IMR-90 (cell line): Measurements from ENCODE around the gene LAMTOR4. TPM values are rescaled to one million over a fixed set of nuclear protein-coding genes. Genes with fewer than 3 reads are reported as not detected.

Experiments used
- ATAC-seq: fragments of 200-7000 bp; cut with Tn5 transposase; 2 replicates; pipeline ENCODE4 v1.9.1; 2020; ENCODE audit warnings: low read depth, mild to moderate bottlenecking, moderate library complexity
- BruUV-seq: library from RNA; stranded (reverse); fragments of 400-500 nt; replicated peaks from 2 replicates; lab custom pipeline; 2021; lab: Mats Ljungman, UMichigan
- CTCF ChIA-PET: fragments of 300-600 bp; formaldehyde crosslinking; extraction: SDS; loops from one replicate; lab custom pipeline; 2021; ENCODE audit warnings: antibody characterized with exemption; lab: Yijun Ruan, JAX
- POLR2A ChIA-PET: fragments of 300-600 bp; sonication (Branson Sonifier 250); formaldehyde crosslinking; loops from one replicate; lab custom pipeline; 2022; ENCODE audit warnings: antibody characterized with exemption; ENCODE audit not compliant: unreplicated experiment; lab: Charles Lee
- DNase-seq: peaks from one replicate; pipeline ENCODE4 v3.0.0; 2013
- H2AFZ ChIP-seq: replicated peaks from 2 replicates; pipeline ENCODE3; 2013; ENCODE audit warnings: low read length, mild to moderate bottlenecking; ENCODE audit not compliant: poor library complexity
- H2AK5ac ChIP-seq: 2 replicates; pipeline ENCODE4 v1.6.1; 2013; ENCODE audit warnings: low read depth, low read length, inconsistent platforms
- H2AK9ac ChIP-seq: replicated peaks from 2 replicates; pipeline ENCODE3; 2013; ENCODE audit warnings: mild to moderate bottlenecking, low read depth, low read length, moderate library complexity; ENCODE audit not compliant: poor library complexity
- H2BK120ac ChIP-seq: 2 replicates; pipeline ENCODE4 v1.6.1; 2013; ENCODE audit warnings: low read depth, low read length, inconsistent platforms
- H2BK15ac ChIP-seq: 3 replicates; pipeline ENCODE4 v1.6.1; 2013; ENCODE audit warnings: low read depth, low read length, inconsistent platforms
- H2BK20ac ChIP-seq: 2 replicates; pipeline ENCODE4 v1.6.1; 2013; ENCODE audit warnings: low read depth, mild to moderate bottlenecking, inconsistent platforms, low read length, moderate library complexity
- H2BK5ac ChIP-seq: 2 replicates; pipeline ENCODE4 v1.6.1; 2013; ENCODE audit warnings: mild to moderate bottlenecking, low read depth, low read length, inconsistent platforms; ENCODE audit not compliant: poor library complexity, severe bottlenecking
- H3K14ac ChIP-seq: replicated peaks from 2 replicates; pipeline ENCODE4 v1.6.1; 2013; ENCODE audit warnings: low read depth, low read length, inconsistent platforms
- H3K18ac ChIP-seq: 2 replicates; pipeline ENCODE4 v1.6.1; 2013; ENCODE audit warnings: low read depth, low read length, control low read depth
- H3K23ac ChIP-seq: 2 replicates; pipeline ENCODE4 v1.6.1; 2013; ENCODE audit warnings: low read depth, low read length, inconsistent platforms
- H3K27ac ChIP-seq: 2 replicates; pipeline ENCODE4 v1.5.1; 2013; ENCODE audit warnings: mild to moderate bottlenecking, control low read depth, low read length; ENCODE audit not compliant: insufficient read depth
- H3K27me3 ChIP-seq: 2 replicates; pipeline ENCODE4 v1.6.1; 2013; ENCODE audit warnings: low read length; ENCODE audit not compliant: control insufficient read depth, insufficient read depth
- H3K36me3 ChIP-seq: 2 replicates; pipeline ENCODE4 v1.6.1; 2013; ENCODE audit warnings: low read length, mixed read lengths; ENCODE audit not compliant: control insufficient read depth, insufficient read depth
- H3K4ac ChIP-seq: 2 replicates; pipeline ENCODE4 v1.6.1; 2013; ENCODE audit warnings: low read depth, low read length, inconsistent platforms
- H3K4me1 ChIP-seq: 2 replicates; pipeline ENCODE4 v1.6.1; 2013; ENCODE audit warnings: low read length, mixed read lengths; ENCODE audit not compliant: control insufficient read depth, insufficient read depth
- H3K4me2 ChIP-seq: 2 replicates; pipeline ENCODE4 v1.6.1; 2013; ENCODE audit warnings: low read depth, mild to moderate bottlenecking, control low read depth, low read length, moderate library complexity
- H3K4me3 ChIP-seq: 2 replicates; pipeline ENCODE4 v1.5.1; 2013; ENCODE audit warnings: low read depth, mild to moderate bottlenecking, control low read depth, low read length, moderate library complexity; ENCODE audit not compliant: insufficient read depth
- H3K56ac ChIP-seq: 2 replicates; pipeline ENCODE4 v1.6.1; 2013; ENCODE audit warnings: low read length, inconsistent platforms; ENCODE audit not compliant: insufficient read depth; ENCODE audit errors: extremely low read depth
- H3K79me1 ChIP-seq, 2 experiments: 2 replicates each; pipeline ENCODE4 v1.6.1; 2013; ENCODE audit warnings: low read length in 2 of 2, inconsistent platforms in 1 of 2, low read depth in 1 of 2
- H3K9ac ChIP-seq: 2 replicates; pipeline ENCODE4 v1.6.1; 2013; ENCODE audit warnings: low read depth, low read length, control low read depth
- H3K9me1 ChIP-seq: 2 replicates; pipeline ENCODE4 v1.6.1; 2013; ENCODE audit warnings: low read length, inconsistent platforms; ENCODE audit not compliant: insufficient read depth
- H3K9me3 ChIP-seq: 2 replicates; pipeline ENCODE4 v1.6.1; 2013; ENCODE audit warnings: low read length; ENCODE audit not compliant: control insufficient read depth, insufficient read depth
- H4K20me1 ChIP-seq: 2 replicates; pipeline ENCODE4 v1.6.1; 2013; ENCODE audit warnings: low read length, inconsistent platforms; ENCODE audit not compliant: insufficient read depth
- H4K5ac ChIP-seq: 2 replicates; pipeline ENCODE4 v1.6.1; 2013; ENCODE audit warnings: mild to moderate bottlenecking, low read depth, low read length, control low read depth
- H4K8ac ChIP-seq, 2 experiments: 2 replicates each; pipeline ENCODE4 v1.6.1; 2013; ENCODE audit warnings: low read depth in 2 of 2, low read length in 2 of 2, control low read depth in 1 of 2, inconsistent platforms in 1 of 2
- H4K91ac ChIP-seq: 2 replicates; pipeline ENCODE4 v1.6.1; 2013; ENCODE audit warnings: low read depth, low read length, inconsistent platforms; ENCODE audit not compliant: insufficient read depth
- BHLHE40 ChIP-seq: fragments of 150-350 bp; IDR thresholded peaks from 2 replicates; pipeline ENCODE4 v1.6.1; 2016; ENCODE audit warnings: mild to moderate bottlenecking, low read depth, low read length
- CEBPB ChIP-seq: IDR thresholded peaks from 2 replicates; pipeline ENCODE4 v1.6.1; 2012; ENCODE audit warnings: low read depth, low read length, improper control_type of control experiment
- CHD1 ChIP-seq: IDR thresholded peaks from 2 replicates; pipeline ENCODE4 v1.6.1; 2012; ENCODE audit warnings: low read depth, low read length, improper control_type of control experiment
- CTCF ChIP-seq: conservative IDR thresholded peaks from 2 replicates; pipeline ENCODE4 v1.5.1; 2012; ENCODE audit warnings: mild to moderate bottlenecking, low read depth, low read length, improper control_type of control experiment
- ELK1 ChIP-seq: fragments of 150-350 bp; IDR thresholded peaks from 2 replicates; pipeline ENCODE4 v1.6.1; 2016; ENCODE audit warnings: low read depth, mild to moderate bottlenecking, low read length, moderate library complexity, borderline replicate concordance
- FOS ChIP-seq: fragments of 150-350 bp; IDR thresholded peaks from 2 replicates; pipeline ENCODE4 v1.6.1; 2016; ENCODE audit warnings: low read depth, low read length
- MAFK ChIP-seq: IDR thresholded peaks from 2 replicates; pipeline ENCODE4 v1.6.1; 2012; ENCODE audit warnings: low read depth, low read length, improper control_type of control experiment
- MAZ ChIP-seq: IDR thresholded peaks from 2 replicates; pipeline ENCODE4 v1.6.1; 2012; ENCODE audit warnings: low read depth, mild to moderate bottlenecking, low read length, improper control_type of control experiment, moderate library complexity, borderline replicate concordance
- MXI1 ChIP-seq: IDR thresholded peaks from 2 replicates; pipeline ENCODE4 v1.6.1; 2012; ENCODE audit warnings: low read depth, mild to moderate bottlenecking, low read length, moderate library complexity, borderline replicate concordance
- NFE2L2 ChIP-seq: fragments of 150-350 bp; IDR thresholded peaks from 2 replicates; pipeline ENCODE4 v1.6.1; 2016; ENCODE audit warnings: low read depth, mild to moderate bottlenecking, low read length
- POLR2A ChIP-seq: IDR thresholded peaks from 2 replicates; pipeline ENCODE4 v1.6.1; 2012; ENCODE audit warnings: mild to moderate bottlenecking, low read depth, low read length
- RAD21 ChIP-seq: IDR thresholded peaks from 2 replicates; pipeline ENCODE4 v1.6.1; 2012; ENCODE audit warnings: low read length, improper control_type of control experiment
- RCOR1 ChIP-seq: IDR thresholded peaks from 2 replicates; pipeline ENCODE4 v1.6.1; 2012; ENCODE audit warnings: mild to moderate bottlenecking, low read length, improper control_type of control experiment; ENCODE audit not compliant: insufficient replicate concordance
- RFX5 ChIP-seq: IDR thresholded peaks from 2 replicates; pipeline ENCODE4 v1.8.0; 2012; ENCODE audit warnings: low read depth, mild to moderate bottlenecking, low read length, moderate library complexity
- SMC3 ChIP-seq: fragments of 150-350 bp; IDR thresholded peaks from 2 replicates; pipeline ENCODE4 v1.6.1; 2016; ENCODE audit warnings: low read depth, mild to moderate bottlenecking, antibody characterized with exemption, low read length, moderate library complexity
- USF2 ChIP-seq: fragments of 150-350 bp; IDR thresholded peaks from 2 replicates; pipeline ENCODE4 v1.6.1; 2017; ENCODE audit warnings: mild to moderate bottlenecking, antibody characterized with exemption, low read length, low read depth
- WGBS, 2 experiments: methylation state at CpG; one replicate each; pipeline versions ENCODE4 v1.1.5 to v1.1.7; 2013; ENCODE audit warnings: missing lambda C conversion rate in 2 of 2; ENCODE audit not compliant: insufficient read length in 1 of 2; ENCODE audit errors: extremely low coverage in 2 of 2; 5-methylcytosine and 5-hydroxymethylcytosine counted together
- dilution Hi-C: fragments of 300-500 bp; cut with HindIII; formaldehyde crosslinking; loops from one replicate; pipeline ENCODE4 v1.14.3; 2018; ENCODE audit warnings: low sequenced_read_pairs; ENCODE audit not compliant: unreplicated experiment
- in situ Hi-C: fragments of 300-500 bp; cut with MboI; formaldehyde crosslinking; loops from 3 replicates; pipeline ENCODE4 v1.14.3; 2019; ENCODE audit warnings: low sequenced_read_pairs, inconsistent platforms, mixed read lengths
- intact Hi-C: fragments of 100-400 bp; cut with micrococcal nuclease; formaldehyde crosslinking; loops from 2 replicates; pipeline ENCODE4 v1.10.0; 2022
- polyA plus RNA-seq, 3 experiments: library from polyadenylated mRNA; depleted of rRNA; stranded (reverse); fragments of >200 nt; gene quantifications; 2 replicates each; pipeline ENCODE4 v1.2.3, GENCODE V29; 2012; ENCODE audit warnings: low replicate concordance in 1 of 3
- total RNA-seq: library from RNA; depleted of rRNA; stranded (reverse); fragments of >200 nt; gene quantifications from 2 replicates; pipeline ENCODE4 v1.2.3, GENCODE V29; 2012

LAMTOR4 gene
- total and polyA plus RNA-seq, 2 of the 4 experiments (the other 2 are of a cell fraction) = 134 to 268 TPM

- intact Hi-C loops = no loop called here
- Histone ChIP-seq H3K9me3 (no peaks in the 10 kb centered on the region), H3K4me3 (no peak overlapping the region), H3K4me2 (no peak overlapping the region), H2AK9ac (no peak overlapping the region), H2BK15ac (no peak overlapping the region), H3K18ac (no peak overlapping the region), H2BK120ac (no peak overlapping the region), H3K23ac (no peak overlapping the region), H2BK5ac (no peak overlapping the region), H2BK20ac (no peak overlapping the region), H3K27ac (no peak overlapping the region), H4K20me1 (no peaks in the 10 kb centered on the region), H2AFZ (no peak overlapping the region), H3K4me1 (peaks cover 2% of the 10 kb centered on the region; the same call in 1 of the 2 replicates), H3K14ac (no peak overlapping the region), H4K8ac (no peak overlapping the region), H4K5ac (no peak overlapping the region), H3K36me3 (no peaks in the 10 kb centered on the region), H3K79me1 (no peaks in the 10 kb centered on the region), H4K91ac (no peak overlapping the region), H2AK5ac (no peak overlapping the region), H3K56ac (no peak overlapping the region), H3K27me3 (peaks cover 25% of the 10 kb centered on the region), H3K9me1 (no peaks in the 10 kb centered on the region), H3K9ac (no peak overlapping the region), H3K4ac (no peak overlapping the region)
- CTCF ChIA-PET = no interaction called here
- DNase-seq = no peak
- in situ Hi-C loops = no loop called here
- 100% methylated on average over 1 of the region's 10 CpGs; no CpG with 5 or more reads in 1 of the 2 experiments for WGBS, 2 experiments
- ATAC-seq = no peak
- dilution Hi-C loops = no loop called here
- POLR2A ChIA-PET = no interaction called here
- BruUV-seq = no TSS peak
- no peak for TF ChIP-seq POLR2A
- TF ChIP-seq NFE2L2 = no peak
- TF ChIP-seq FOS = no peak
- TF ChIP-seq MAFK = no peak
- TF ChIP-seq CEBPB = no peak
- no peak for TF ChIP-seq CTCF
- no peak for TF ChIP-seq USF2
- TF ChIP-seq ELK1 = no peak
- no peak for TF ChIP-seq MAZ
- no peak for TF ChIP-seq RCOR1
- TF ChIP-seq RAD21 = no peak
- TF ChIP-seq MXI1 = no peak
- TF ChIP-seq BHLHE40 = no peak
- TF ChIP-seq SMC3 = no peak
- no peak for TF ChIP-seq RFX5
- TF ChIP-seq CHD1 = no peak
Observed at GRCh38 chr7:100198266-100198665, 49.5 kb downstream of the LAMTOR4 start.
